Fibroblast of lung (primary cell): ENCODE results near the gene MAML2.

Source experiments
- CTCF ChIP-seq, 2 donors: IDR thresholded peaks in 1 of 2; conservative IDR thresholded peaks in 1 of 2; 1 replicate in 1 of 2; 2 replicates in 1 of 2; pipeline ENCODE4 v1.5.1; 2011 to 2012; ENCODE audit warnings: low read length in 2 of 2, control low read depth in 1 of 2, inconsistent platforms in 1 of 2, low read depth in 1 of 2, mild to moderate bottlenecking in 1 of 2
- EZH2 ChIP-seq: IDR thresholded peaks from 2 replicates; pipeline ENCODE4 v1.5.1; 2012; ENCODE audit warnings: low read length, control low read depth, mild to moderate bottlenecking; ENCODE audit errors: missing control alignments

- TF ChIP-seq CTCF (conservative IDR thresholded peaks at IDR 0.05 in 1 of 2, IDR thresholded peaks at IDR 0.05 in 1 of 2; ENCODE audit: low read depth in 1 of 2, low read length in 2 of 2) (no peak), EZH2 (no peak)
These were observed 231.7 kb downstream of the MAML2 start for GRCh38 chr11:96111308-96111707.
